Heart right ventricle (tissue), 16 donors: ENCODE data around the gene LYL1. TPM values are rescaled to one million over a fixed set of nuclear protein-coding genes. Genes with fewer than 3 reads are reported as not detected.
A peak's percentile ranks its signal among the peaks of the same experiment; 100 is the strongest.

Source experiments
- ATAC-seq, 8 donors: fragments of 200-7000 bp; cut with Tn5 transposase; one replicate each; pipeline ENCODE4 v1.9.1; 2020; ENCODE audit warnings: mild to moderate bottlenecking in 8 of 8, moderate library complexity in 8 of 8, moderate number of reproducible peaks in 1 of 8
- DNase-seq, 2 donors: peaks; one replicate each; pipeline ENCODE4 v3.0.0-alpha.2; 2020
- H3K27ac ChIP-seq, 10 donors: fragments of 200-600 bp; sonication (generic) in 2 of 10; one replicate each; pipeline versions ENCODE4 v1.5.0 to v1.8.0; 2020 to 2022; ENCODE audit warnings: mild to moderate bottlenecking in 3 of 10
- H3K27me3 ChIP-seq, 7 donors: fragments of 200-600 bp; one replicate each; pipeline ENCODE4 v1.8.0; 2021 to 2022; ENCODE audit warnings: mild to moderate bottlenecking in 2 of 7
- H3K36me3 ChIP-seq, 9 donors: fragments of 200-600 bp; sonication (generic) in 1 of 9; one replicate each; pipeline versions ENCODE4 v1.5.0 to v1.8.0; 2020 to 2022; ENCODE audit warnings: mild to moderate bottlenecking in 2 of 9
- H3K4me1 ChIP-seq, 9 donors: fragments of 200-600 bp; sonication (generic) in 1 of 9; one replicate each; pipeline versions ENCODE4 v1.5.0 to v1.8.0; 2020 to 2022; ENCODE audit warnings: mild to moderate bottlenecking in 4 of 9
- H3K4me3 ChIP-seq, 10 donors: fragments of 200-600 bp; sonication (generic) in 2 of 10; one replicate each; pipeline versions ENCODE4 v1.5.0 to v1.8.0; 2020 to 2022; ENCODE audit warnings: mild to moderate bottlenecking in 7 of 10, moderate library complexity in 2 of 10
- H3K9me3 ChIP-seq, 11 donors: fragments of 200-600 bp in 10 of 11; sonication (generic) in 2 of 11; one replicate each; pipeline versions ENCODE4 v1.5.0 to v1.8.0; 2013 to 2022; ENCODE audit warnings: mild to moderate bottlenecking in 2 of 11, control low read depth in 1 of 11, moderate library complexity in 1 of 11
- CTCF ChIP-seq, 9 donors: fragments of 200-600 bp; sonication (generic) in 2 of 9; IDR thresholded peaks; one replicate each; pipeline versions ENCODE4 v1.5.0 to v1.8.0; 2021 to 2022; ENCODE audit warnings: antibody characterized with exemption in 9 of 9, mild to moderate bottlenecking in 5 of 9, moderate library complexity in 1 of 9
- WGBS, 2 donors: extraction: QIAGEN DNeasy Blood & Tissue Kit; methylation state at CpG; one replicate each; pipeline ENCODE4 v1.1.7; 2013; ENCODE audit warnings: inconsistent platforms in 1 of 2; 5-methylcytosine and 5-hydroxymethylcytosine counted together
- intact Hi-C, 10 donors: fragments of 100-400 bp; cut with DNase I; formaldehyde crosslinking; loops; one replicate each; pipeline versions ENCODE4 v1.11.1 to v1.14.2; 2022
- long read RNA-seq, 3 donors: library from polyadenylated mRNA; unstranded; transcript quantifications; one replicate each; pipeline ENCODE4 v2.0.0, GENCODE V29; 2020 to 2021
- polyA plus RNA-seq, 2 donors: library from polyadenylated mRNA; stranded (reverse); fragments of 200-250 nt; gene quantifications; one replicate each; pipeline ENCODE4 v1.2.3, GENCODE V29; 2013
- total RNA-seq, 10 donors: library from RNA; stranded (reverse); fragmentation: NEBNext Ultra II Directional in 3 of 10; extraction: Animal tissue kit (Norgen Biotek cat#: 25700) in 3 of 10; gene quantifications; one replicate each; pipeline versions ENCODE4 v1.2.1 to v1.2.4, GENCODE V29; 2021 to 2023
- donor health status: Arrhythmogenic right ventricular cardiomyopathy.
- donor health status: ischemic (EF 13 %, LVEDD 7.1; RV severe dilation, severe dysfunction).
- donor health status: healthy with polysubstance abuse.
- donor health status: DM: no; HTN: yes; CAD: no.
- donor health status: DM: no; HTN: no; CAD: no.
- donor health status: ischemic (EF 25% LVEDD 6.9; RV normal size, moderate dysfunction).
- donor health status: ischemic (EF 25% LVEDD 5.7; RV mildly dilated, moderate dysfunction).
- donor health status: healthy.
- donor health status: DM: yes; HTN: yes; CAD: no.
- donor health status: Ischemic cardiomyopathy.
- donor health status: ischemic (EF 35%, LVEDD 5.7; RV mildly dilated, moderate dysfunction).
- donor health status: nonischemic (EF 11% LVEDD 7.7; RV severe dilation, severe dysfunction).
- donor health status: DM: yes; HTN: yes; CAD: no.
- donor health status: PGD.
- donor health status: ischemic (EF 29% LVEDD 5.4; RV normal size, mild dysfunction).
- donor health status: nonischemic (EF 23%, LVEDD 6.1; RV moderate dilation, normal function).

Gene LYL1
- total RNA-seq = 1 to 10 TPM; 3.4 to 9.9 (median 6.1) TPM
- polyA plus RNA-seq = 10 to 100 TPM; 11.5 to 13.0 TPM
- long read RNA-seq, donor 1, transcript LYL1-201 (4 exons, 1,490 nt) = major isoform, 9 of 13 reads
- long read RNA-seq, donor 1, partial matches to known transcripts = 2 of 13 reads
- long read RNA-seq, donor 1, other reads (novel, unspliced or antisense) = 2 of 13 reads
- long read RNA-seq, donor 2, transcript LYL1-201 (4 exons, 1,490 nt) = major isoform, 7 of 11 reads
- long read RNA-seq, donor 2, partial matches to known transcripts = 3 of 11 reads
- long read RNA-seq, donor 2, other reads (novel, unspliced or antisense) = 1 of 11 reads
- long read RNA-seq, donor 3 = 0 reads

GRCh38 chr19:13102666-13103580, at the start of gene LYL1:
Gene LYL1 (minus strand): TSS chr19:13102858. CDS start chr19:13101171, 1,687 bp downstream.
- H3K9me3 ChIP-seq = no peaks in the 10 kb centered on the region
- intact Hi-C loops = loop anchor here in 7 of 10 donors (1.0 to 5.0 kb wide), 4 partner anchors 41 to 49 kb away; partner anchors contain the start of genes IER2 (in 6 of the 7) and STX10 (in 6 of the 7)
- H3K27me3 ChIP-seq = no peaks in the 10 kb centered on the region
- ATAC-seq (peak; percentile 71 to 88 (median 80)), DNase-seq (peak; percentile 91)
- peak within 1 kb of the TSS; percentile 85 to 96 (median 92) for H3K27ac ChIP-seq
- WGBS, 2 donors = 2% methylated on average over 34 to 47 of the region's 47 CpGs
- TF ChIP-seq CTCF (IDR thresholded peaks at IDR 0.05) = peak in 3 of 9 donors; percentile 18 to 33 (median 25)
- peaks cover 0 to 28% (median 0%) of the 10 kb centered on the region in 9 donors for H3K36me3 ChIP-seq
- H3K4me1 ChIP-seq = peaks cover 19 to 81% (median 63%) of the 10 kb centered on the region in 9 donors
- peak within 1 kb of the TSS; percentile 30 to 65 (median 55) for H3K4me3 ChIP-seq

DNA sequence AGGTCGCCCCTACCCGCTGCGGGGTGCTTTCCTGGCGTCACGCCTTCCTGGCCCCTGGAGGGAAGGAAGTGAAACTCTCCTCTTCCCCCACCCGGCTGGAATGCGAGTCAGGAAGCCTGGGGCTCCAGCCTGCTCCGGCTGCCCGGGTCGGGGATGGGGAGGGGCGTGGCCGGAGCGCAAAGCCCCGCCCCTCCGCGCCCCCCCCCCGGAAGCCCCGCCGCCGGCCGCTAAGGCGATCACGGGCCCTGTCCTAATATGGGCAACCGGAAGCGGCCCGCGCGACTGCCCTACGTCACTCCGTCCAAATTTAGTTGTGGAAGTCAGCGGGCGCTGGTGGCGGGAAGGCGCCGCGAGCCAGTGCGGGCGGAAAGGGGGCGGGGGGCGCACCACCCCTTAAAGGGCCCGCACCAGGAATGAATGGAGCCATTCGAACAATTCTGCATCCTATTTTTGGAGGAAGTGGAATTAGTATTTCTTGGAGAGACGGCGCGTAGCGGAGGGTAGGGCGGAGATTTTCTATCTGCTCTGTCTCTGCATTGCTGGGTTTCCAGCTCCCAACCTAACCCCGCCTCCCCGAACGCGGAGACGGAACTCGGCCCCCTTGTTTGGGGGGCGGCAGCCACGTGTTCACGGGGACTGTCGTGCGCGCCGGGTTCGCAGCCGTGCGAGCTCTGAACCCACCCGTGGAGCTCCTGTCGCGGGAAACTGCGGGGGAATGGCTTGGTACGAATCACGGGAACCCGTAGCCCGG, 49.1 kb upstream of the LYL1 start:
- TF ChIP-seq CTCF (IDR thresholded peaks at IDR 0.05) = peak in 2 of 9 donors; percentile 6 to 24
- 0 to 1% methylated on average over 69 to 71 of the region's 71 CpGs for WGBS, 2 donors
- peaks cover 0 to 11% (median 0%) of the 10 kb centered on the region in 9 donors for H3K36me3 ChIP-seq
- ATAC-seq = peak; percentile 67 to 82 (median 72)
- H3K4me3 ChIP-seq = peak overlapping the region; percentile 64 to 100 (median 92)
- peak overlapping the region; percentile 91 to 100 (median 98) for H3K27ac ChIP-seq
- peak; percentile 97 to 98 for DNase-seq
- peaks cover 0 to 47% (median 38%) of the 10 kb centered on the region in 9 donors for H3K4me1 ChIP-seq
- no peaks in the 10 kb centered on the region for H3K27me3 ChIP-seq
- intact Hi-C loops = loop anchor here in 7 of 10 donors (1.0 to 10.0 kb wide), 14 partner anchors 15 to 696 kb away; partner anchors contain the start of genes LYL1 (in 7 of the 7), TRMT1 (in 4 of the 7), JUNB (in 2 of the 7) and NACC1 (in 2 of the 7)
- no peaks in the 10 kb centered on the region for H3K9me3 ChIP-seq

GRCh38 chr19:13150931-13151604, 48.4 kb upstream of the LYL1 start:
- H3K4me1 ChIP-seq = peaks cover 0 to 40% (median 31%) of the 10 kb centered on the region in 9 donors
- ATAC-seq (peak in 3 of 8 donors; percentile 0), DNase-seq (peak in 1 of 2 donors; percentile 53)
- peak overlapping the region; percentile 91 to 100 (median 98) for H3K27ac ChIP-seq
- peak overlapping the region; percentile 64 to 100 (median 92) for H3K4me3 ChIP-seq
- H3K36me3 ChIP-seq = peaks cover 0 to 17% (median 0%) of the 10 kb centered on the region in 9 donors
- H3K9me3 ChIP-seq = no peaks in the 10 kb centered on the region
- H3K27me3 ChIP-seq = no peaks in the 10 kb centered on the region
- intact Hi-C loops = loop anchor here in 7 of 10 donors (1.0 to 10.0 kb wide), 14 partner anchors 34 to 696 kb away; partner anchors contain the start of genes LYL1 (in 7 of the 7), TRMT1 (in 4 of the 7), JUNB (in 2 of the 7) and NACC1 (in 2 of the 7)
- whole genome bisulfite sequencing, 2 donors = 0% methylated on average over 33 to 34 of the region's 34 CpGs
- no peak for TF ChIP-seq CTCF (IDR thresholded peaks at IDR 0.05)
